GF-D8 (cell line): ENCODE results near the gene TP53BP2.
A peak's percentile ranks its signal among the peaks of the same experiment; 100 is the strongest.

ENCODE experiments used
- DNase-seq: peaks from one replicate; lab custom pipeline; 2025; lab: John Stamatoyannopoulos, UW

TP53BP2 gene

DNA sequence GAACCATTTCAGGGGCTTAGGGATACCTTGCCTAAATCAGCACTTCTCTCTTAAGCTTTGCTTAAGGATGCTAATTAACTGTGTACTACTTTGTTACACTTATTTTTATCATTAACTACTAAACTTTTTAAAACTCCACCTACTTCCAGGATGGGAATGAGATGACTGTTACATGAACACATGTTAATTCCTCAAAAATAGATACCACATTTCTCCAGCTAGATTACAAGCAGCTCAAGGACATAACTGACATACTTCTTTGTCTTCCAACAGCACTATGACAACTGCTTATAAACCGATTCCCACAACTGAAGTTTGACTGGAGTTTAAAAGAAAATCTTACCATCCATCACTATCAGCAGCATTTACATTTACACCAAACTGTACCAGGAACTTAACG, 53.7 kb downstream of the TP53BP2 start:
- DNase-seq = no peak

DNA sequence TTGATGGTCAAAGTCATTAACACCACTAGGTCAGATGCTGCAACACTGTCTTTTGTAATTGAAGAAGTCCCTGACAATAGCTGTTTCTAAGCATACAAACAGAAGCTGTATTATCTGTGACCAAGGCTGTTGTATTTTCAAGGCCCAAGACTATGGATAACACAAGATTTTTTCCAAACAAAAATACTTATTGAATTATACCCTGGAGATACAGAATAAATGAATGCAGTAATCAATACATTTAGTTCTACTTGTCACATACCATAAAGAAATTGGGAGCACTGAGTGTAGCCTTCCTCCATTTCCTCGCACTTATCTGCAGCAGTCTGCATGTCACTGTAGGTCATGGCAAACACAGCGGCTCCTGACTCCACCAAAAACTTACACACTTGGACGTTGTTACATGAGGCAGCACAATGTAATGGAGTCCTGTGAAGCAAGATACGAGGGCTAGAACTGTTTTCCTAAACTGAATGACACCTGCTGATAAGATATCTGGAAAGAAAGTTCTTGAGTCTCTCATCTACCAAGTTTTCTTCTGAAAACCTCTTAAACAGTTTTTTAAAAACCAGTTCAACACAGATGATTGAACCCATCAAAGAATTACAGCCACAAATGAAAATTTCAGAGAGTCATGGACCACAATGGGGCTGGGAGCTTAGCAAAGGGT, 56.9 kb downstream of the TP53BP2 start:
- no peak for DNase-seq

DNA sequence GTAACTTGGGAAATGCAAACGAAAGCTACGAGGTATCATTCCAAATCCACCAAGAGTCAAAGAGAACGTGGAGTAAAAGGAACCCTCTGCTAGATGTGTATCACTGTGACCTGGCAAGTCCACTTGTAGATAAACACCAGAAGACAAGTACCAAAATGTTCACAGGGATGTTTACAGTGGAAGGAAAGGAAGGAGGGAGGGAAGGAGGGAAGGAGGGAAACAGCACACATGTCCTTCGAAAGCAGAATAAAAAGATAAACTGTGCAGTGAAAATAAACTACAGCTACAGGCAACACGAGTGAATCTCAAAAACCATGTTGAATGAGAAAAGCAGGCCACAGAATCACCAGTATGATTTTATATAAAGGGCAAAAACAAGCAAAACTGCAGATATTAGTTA, 59.9 kb downstream of the TP53BP2 start:
- no peak for DNase-seq

DNA sequence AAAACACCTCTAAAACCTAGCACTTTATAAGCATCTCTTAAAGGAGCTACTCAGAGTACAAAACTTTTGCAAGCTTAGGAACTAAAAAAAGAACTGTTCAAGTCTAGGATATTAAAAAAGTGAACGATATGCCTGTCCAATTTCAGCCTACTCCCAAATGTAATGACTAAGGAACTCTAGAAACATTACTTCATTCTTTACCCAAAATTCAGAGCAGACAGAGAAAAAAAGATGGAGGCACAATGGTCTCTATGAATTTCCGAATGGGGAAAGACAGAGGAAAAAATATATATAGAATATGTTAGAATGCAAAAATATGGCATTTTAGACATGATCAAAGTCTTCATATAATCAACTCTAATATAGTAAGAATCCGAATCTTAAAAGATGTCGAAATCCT, 61.2 kb downstream of the TP53BP2 start:
- no peak for DNase-seq

DNA sequence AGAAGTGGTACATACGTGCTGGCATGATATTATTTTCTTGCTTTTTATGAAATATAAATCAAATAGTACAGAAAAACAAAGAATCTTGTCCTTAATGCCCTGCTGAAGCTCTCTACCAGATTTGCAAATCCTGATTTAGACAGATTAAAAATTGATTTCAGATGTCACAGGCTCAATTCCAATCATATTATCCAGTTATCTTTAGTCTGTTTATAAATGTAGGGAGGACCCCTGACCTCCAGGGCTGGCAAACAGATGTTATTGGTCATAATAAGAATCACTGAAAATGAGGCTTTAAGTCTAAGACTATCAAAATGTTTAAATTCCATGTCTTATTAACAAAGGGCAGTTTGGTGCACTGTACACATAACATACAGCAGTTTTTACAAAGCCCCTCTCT, 62.1 kb downstream of the TP53BP2 start:
- no peak for DNase-seq

DNA sequence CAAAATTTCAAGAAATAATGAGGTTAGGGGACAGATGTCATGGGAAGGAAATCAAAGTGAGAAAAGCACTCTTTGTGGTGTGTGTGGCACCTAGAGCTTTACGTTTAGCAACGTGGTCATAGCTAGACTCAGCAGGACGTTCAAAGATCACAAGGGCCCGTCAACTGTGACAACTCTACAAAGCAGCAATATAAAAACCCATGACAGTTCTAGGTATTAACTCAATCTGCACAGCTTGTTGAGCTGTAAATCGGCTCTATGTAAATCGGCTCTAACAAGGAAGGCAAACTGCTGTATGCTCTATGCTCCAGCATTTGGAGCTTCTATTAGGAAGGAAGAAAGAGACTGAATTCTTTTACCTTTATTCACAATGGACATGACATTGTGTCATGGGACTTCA, 64.8 kb downstream of the TP53BP2 start:
- no peak for DNase-seq

DNA sequence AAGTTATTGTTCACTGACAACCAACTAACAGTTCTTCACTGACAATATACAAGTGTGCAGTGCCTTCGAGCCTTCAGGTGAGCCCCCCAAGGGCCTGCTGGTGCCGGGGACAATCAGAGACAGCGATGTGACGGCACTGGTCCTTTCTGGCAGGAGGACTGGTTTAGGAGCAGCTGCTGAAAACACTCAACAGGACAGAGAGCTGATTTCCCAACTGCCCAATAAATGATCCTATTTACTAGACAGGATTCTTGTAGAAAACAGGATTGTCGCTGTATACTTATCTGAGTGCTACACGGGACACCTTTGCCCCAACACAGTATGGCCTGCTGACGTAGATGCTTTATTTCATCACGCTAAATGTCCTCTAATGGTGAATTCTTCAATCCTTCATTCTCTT, 65.4 kb downstream of the TP53BP2 start:
- no peak for DNase-seq

DNA sequence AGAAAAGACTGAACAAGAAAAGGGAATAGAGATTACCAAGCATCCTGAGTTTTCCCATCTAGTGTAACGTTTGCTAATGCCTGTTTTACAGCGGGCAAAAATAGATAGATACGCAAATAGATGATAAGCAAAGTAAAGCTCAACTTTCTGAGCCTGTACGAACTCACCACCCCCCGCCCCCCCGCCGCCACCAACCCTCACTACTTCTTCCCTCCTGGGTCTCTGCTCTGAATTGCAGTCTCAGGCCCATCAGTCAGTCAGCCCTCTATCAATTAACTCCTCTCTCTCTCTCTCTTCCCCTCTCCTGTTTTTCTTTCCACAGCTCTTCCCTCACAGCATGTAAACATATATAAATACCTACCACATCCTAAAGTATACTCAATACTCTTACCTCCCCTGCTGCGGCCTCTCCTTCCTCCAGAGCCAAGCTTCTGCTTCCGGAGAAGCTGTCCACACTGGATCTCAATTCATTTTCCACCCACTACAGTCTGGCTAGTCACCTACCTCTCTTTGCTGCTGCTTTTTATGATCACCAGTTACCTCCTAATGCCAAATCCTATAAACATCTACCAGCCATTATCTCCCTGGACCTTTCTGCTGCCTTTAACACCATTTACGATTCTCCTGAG, 68.8 kb downstream of the TP53BP2 start:
- no peak for DNase-seq

DNA sequence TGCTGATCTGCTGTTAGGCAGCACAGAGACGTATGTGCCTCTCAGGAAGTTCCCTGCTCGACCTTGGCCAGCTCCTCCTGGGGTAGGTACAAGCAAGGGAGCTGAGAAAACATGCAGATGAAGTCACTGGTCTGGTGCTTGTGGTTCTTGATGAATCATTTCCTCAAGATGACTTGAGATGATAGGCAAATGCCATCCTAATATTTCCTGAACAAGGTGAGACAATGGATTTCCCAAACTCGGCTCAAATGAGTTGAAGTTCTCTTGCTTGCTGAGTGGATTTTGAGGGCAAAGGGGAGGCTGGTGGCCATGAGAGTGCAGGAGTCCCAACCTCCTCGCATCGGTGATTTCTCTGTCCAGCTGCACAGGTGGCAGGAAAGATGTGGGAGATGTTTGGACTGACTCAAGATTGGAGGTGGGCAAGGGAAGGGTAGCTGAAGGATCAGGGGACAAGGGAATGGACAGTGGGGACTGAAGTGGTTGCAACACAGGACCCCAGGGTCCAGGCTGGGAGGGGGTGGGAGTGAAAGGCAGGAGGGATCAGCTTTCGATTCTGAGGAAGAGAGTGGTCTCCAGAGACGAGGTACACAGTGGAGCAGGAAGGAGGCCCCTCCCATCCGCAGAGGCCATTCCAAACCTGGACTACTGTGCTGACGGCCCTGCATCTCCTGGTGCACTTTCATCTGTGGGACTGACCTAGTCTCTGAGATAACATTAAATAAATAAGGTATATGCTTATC, 69.5 kb downstream of the TP53BP2 start:
- peak; percentile 47 for DNase-seq

DNA sequence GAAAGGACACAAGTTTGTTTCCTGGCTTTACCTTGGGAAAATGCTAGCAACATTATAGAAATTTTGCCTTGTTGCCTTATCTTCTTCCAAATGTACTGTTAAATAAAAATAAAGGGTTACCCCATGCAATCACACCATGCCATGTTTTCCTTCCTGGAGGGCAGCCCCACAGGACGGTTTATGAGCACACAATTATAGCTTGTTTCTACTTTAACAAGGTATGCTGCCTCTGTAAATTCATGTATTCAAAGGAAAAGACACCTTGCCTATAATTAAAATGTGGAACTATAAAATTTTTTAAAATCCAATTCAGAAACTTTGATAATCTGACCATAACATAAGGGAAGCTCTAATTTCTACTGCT, 70.1 kb downstream of the TP53BP2 start:
- no peak for DNase-seq

DNA sequence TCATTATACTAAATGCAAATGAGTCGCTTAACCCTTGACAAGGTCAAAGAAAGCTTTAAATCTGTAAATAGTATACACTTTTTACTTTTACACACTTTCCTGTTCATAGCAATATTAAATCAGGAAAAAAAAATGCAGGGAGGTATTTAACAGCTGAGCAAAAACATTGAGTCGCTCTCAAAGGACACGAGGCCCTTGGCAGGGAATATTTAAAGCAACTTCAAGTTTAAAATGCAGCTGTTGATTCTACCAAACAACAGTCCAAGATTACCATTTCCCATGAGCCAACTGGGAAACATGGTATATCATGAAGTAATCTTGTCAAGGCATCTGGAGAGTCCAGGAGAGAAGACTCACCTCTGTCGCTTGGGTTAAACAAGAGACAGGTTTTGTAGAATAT, 70.7 kb downstream of the TP53BP2 start:
- no peak for DNase-seq

DNA sequence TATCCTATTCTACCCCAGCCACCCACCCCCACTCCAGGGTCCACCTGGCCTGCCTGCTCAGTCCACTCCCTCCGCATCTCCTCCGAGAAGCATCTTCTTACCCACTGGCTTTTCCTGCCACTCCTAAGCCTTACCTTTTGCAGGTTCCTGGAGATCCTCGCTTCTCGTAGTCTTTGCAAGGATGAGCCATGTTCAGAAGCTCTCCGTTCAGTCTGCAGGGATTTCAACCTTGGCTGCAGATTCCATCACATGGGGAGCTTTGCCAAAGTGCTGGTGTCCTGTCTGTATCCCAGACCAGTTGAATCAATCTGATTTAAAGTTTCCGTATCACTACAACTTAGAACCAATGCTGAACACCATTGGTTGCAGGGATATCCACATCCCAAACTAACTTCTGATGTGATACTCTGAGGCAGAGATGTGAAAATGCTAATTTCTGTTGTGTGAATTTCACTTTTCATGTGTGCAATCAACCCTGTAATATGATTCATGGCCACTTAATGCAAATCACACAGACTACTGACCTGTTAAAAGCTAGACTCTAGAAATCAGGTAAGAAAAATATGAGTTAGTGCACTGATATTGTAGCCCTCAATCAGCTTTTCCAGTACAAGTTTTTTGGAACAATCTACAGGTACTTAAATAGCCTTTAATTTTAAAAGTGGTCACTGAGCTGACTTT, 71.5 kb downstream of the TP53BP2 start:
- DNase-seq = no peak

DNA sequence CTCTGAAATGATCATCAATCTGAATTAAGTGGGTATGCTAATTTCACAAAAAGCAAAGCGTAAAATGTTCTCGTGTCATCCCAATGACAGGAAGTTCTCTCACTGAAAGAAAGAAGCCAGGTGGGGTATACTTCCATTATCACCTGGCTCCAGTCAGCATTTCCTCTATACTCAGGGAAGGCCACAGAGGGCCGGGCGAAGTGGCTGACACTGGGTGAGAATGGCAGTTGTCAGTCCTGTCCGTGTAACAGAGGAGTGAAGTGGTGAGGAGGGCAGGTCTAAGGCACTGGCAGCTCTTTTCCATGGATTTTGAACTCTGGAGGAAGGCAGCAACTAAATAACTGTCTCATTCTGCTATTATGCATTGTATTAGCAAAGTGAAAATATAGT, 73.0 kb downstream of the TP53BP2 start:
- DNase-seq = no peak

DNA sequence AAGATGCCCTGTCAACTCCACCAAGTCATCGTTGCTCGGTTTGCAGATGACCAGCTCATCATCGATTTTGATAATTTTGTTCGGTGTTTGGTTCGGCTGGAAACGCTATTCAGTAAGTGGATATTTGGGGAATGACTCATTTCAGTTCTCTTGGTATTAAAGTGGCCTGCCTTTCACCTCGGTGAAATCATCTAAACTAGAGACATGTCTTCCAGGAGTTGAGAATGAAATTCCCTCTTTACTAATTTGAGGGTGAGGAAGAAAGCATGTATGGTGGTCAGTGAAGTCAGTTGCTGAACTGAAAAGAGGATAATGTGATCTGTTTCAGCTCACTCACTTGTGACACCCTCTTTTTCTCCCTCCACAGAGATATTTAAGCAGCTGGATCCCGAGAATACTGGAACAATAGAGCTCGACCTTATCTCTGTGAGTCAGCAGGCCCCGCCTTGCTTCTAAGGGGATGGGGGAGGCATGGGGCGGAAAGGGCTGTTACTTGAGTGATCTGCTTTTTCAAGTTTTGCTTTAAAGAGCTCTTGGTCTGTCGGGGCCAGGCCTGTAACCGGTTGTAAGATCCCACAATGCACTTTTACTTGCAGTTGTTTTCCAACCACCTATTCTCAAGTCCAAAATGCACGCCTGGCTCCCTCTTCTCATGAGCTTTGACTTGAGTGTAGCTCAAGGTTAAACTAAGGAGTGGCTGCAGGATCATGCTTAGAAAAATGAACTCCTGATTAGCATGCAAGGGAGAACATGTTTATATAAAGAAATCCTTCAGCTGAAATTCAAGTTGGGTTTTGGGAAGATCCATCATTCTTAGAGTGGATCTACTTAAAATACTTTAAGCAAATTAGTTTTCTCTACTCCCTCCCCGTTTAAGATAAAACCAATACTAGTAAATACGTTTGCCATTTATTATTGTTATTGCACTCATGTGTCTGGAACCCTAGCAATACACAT, 73.7 kb downstream of the TP53BP2 start:
- DNase-seq = no peak

DNA sequence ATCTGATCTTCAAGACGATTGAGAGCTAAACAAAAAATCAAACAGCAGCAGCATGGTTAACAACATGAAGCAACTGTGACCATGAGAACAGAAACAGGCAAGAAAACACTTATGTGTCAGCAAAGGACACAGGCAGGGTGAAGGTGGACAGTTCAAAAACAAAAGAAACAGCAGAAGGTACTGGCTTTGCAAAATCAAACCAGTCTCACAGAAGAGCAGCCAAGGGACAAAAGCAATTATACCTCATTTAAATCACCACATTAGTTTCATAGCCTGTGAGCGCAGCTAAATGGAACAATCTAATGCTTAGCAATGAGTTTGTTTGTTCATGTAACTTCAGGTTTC, 74.3 kb downstream of the TP53BP2 start:
- no peak for DNase-seq

DNA sequence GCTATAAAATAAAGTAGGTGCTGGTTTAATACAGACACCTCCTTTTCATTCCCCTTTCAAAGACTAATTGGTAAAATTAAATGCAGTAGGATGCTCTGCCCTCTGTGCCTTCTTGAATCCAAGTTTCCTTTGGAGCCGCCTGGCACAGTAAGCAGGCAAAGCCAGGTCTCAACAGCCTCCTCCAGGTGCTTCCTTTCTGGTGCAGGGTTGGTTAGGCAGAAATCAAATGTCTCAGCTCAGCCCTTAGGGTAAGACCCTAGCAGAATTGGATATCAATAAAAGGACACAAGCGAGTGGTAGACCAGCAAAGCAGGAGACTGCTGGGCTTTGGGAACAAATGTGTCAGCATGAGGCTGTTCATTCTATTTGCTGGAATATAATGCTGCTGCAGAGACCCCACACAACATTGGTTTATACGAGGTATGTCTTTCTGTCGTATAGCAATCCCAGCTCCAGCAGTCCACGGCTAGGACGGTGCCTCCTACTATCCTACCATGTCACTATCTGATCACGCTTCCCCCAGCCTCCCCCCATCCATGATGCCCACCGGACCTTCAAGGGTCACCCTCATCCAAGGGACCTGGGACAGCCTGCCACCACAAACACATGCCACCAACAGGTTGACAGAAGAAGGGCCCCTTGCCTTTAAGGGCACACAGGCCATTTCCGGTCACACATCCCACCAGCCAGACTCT, 75.0 kb downstream of the TP53BP2 start:
- no peak for DNase-seq

DNA sequence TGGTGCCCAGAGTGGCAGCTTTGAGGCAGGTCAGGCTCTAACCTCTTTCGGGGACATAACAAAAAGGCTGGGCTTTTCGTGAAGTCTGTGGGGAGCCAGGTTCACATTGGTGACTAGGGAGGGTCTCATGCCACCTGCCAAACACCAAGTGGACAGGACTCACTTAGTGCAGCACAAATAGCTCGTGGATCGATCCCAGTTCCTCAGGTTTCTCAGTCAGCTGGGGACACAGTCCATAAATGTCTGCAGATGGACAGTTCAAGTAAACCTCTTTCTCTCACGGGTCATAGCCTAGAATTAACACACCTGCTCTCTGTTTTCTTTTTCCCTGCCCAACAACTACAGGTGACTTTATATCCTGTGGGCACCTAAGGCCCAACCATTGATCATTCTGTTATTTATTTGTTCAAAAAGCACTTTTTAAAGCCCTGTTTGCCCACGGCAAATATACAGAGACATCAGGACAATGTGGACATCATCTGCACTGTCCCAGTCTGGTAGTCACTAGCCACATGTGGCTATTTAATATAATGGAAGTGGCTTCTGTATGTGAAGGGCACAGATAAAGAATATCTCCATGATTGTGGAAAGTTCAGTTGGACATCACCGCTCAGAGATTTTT, 79.9 kb downstream of the TP53BP2 start:
- no peak for DNase-seq

DNA sequence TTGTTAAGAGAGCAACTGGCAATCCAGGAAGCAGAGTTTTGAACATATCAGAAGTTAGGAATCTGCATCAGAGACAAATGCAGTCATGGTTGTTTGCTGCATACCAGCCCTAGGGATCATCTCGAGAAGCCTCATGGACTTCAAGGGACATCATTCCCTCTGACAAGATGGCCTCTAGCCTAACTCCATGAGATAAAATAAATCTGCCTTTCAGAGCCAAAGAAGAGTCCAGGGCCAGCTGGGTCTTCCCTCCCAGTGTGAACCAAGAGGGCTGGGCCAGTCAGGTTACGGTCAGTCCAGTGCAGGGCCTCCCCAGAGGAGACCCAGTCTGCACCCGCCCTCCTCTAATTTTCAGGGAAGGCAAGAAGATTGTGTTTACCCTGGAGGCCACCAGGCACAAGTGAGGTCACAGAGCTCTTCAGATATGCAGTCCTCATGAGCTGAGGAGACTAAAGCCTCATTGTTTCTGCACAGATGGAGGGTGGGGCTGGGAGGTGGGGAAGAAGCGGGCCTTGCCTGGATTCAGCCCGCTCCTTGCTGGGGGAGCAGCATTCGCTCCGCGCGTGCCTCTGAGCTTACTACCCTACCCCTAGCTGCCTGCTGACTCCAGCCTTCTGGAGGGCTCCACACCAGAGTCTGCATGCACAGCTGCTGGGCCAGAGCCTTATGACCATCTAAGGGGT, 80.6 kb downstream of the TP53BP2 start:
- DNase-seq = no peak

DNA sequence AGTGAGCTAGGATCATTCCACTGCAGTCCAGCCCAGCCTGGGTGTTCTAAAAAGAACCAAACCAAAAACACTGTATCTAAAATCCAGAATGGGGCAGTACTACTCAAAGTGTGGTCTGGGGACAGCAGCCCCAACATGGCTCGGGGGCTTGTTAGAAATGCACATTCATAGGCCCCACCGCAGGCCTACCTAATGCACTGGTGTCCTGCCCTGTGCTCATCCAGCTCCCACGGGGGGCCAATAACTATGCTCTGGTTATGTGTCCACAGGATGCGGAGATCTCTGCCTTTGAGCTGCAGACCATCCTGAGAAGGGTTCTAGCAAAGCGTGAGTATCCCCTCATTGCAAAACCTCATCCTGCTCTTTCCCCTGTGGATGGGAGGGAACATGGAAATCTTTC, 81.9 kb downstream of the TP53BP2 start:
- DNase-seq = no peak

DNA sequence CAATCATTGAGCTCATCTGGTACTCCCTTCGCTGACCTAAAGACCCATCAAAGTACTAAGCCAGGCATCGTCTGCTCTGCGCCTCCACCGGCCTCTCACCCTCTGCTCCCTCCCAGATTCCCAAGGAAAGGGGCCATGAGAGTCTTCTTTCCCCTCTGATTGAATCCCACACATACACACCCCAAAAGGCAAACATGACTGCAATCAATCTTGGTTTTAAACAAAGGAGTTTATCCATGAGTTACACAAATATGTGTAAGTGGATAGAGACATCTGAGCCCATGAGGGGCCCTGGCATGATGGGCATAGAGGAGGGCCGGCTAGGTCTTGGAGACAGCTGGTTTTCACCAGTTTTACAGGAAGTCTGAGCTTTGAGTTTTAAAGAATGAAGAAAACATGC, 82.5 kb downstream of the TP53BP2 start:
- DNase-seq = no peak
